Ectodermal cell (in vitro differentiated cells): ENCODE measurements around the gene EFCAB6.

ENCODE experiments used
- H3K27ac ChIP-seq: 2 replicates; pipeline ENCODE4 v1.7.0; 2013; ENCODE audit warnings: mild to moderate bottlenecking, low read depth, low read length; ENCODE audit not compliant: insufficient read depth, poor library complexity, severe bottlenecking
- H3K27me3 ChIP-seq: 2 replicates; pipeline ENCODE4 v1.7.0; 2013; ENCODE audit warnings: mild to moderate bottlenecking, low read length; ENCODE audit not compliant: insufficient read depth, control insufficient read depth, poor library complexity, severe bottlenecking
- H3K36me3 ChIP-seq: one replicate; pipeline ENCODE4 v1.7.0; 2013; ENCODE audit warnings: low read length; ENCODE audit not compliant: control insufficient read depth, insufficient read depth
- H3K4me1 ChIP-seq: one replicate; pipeline ENCODE4 v1.7.0; 2013; ENCODE audit warnings: low read length; ENCODE audit not compliant: control insufficient read depth, insufficient read depth
- H3K4me3 ChIP-seq: 2 replicates; pipeline ENCODE4 v1.7.0; 2013; ENCODE audit warnings: low read depth, low read length, control low read depth; ENCODE audit not compliant: insufficient read depth
- H3K9me3 ChIP-seq: 2 replicates; pipeline ENCODE4 v1.7.0; 2013; ENCODE audit warnings: mild to moderate bottlenecking, low read length, moderate library complexity; ENCODE audit not compliant: control insufficient read depth
- WGBS, 2 experiments: methylation state at CpG; one replicate each; pipeline ENCODE4 v1.1.7; 2013; ENCODE audit warnings: missing lambda C conversion rate in 2 of 2; 5-methylcytosine and 5-hydroxymethylcytosine counted together

The EFCAB6 gene

DNA sequence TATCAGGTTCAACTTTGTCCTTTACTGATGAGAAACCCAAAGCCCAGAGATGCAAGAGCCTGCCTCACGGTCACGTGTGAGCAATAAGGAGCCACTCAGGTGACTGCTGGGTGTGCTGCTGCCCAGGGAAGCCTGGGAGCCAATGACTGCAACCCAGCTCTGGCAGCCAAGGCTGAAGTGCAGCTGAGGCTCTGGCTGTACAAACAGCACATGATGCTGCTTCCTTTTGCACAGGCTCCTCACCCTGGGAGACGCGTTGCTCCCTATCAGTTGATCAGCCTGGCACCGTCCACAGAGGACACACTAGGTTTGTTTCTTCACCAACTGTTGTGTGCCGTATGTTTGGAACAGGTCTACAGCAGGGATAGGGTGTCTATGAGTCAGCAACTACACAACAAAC is 168.7 kb downstream of the EFCAB6 start:
- Histone ChIP-seq H3K9me3 (no peaks in the 10 kb centered on the region), H3K27me3 (no peaks in the 10 kb centered on the region), H3K27ac (no peak overlapping the region), H3K4me3 (no peak overlapping the region), H3K36me3 (no peaks in the 10 kb centered on the region), H3K4me1 (no peaks in the 10 kb centered on the region)
- WGBS, 2 experiments = 92 to 96% methylated on average over 6 of the region's 6 CpGs

DNA sequence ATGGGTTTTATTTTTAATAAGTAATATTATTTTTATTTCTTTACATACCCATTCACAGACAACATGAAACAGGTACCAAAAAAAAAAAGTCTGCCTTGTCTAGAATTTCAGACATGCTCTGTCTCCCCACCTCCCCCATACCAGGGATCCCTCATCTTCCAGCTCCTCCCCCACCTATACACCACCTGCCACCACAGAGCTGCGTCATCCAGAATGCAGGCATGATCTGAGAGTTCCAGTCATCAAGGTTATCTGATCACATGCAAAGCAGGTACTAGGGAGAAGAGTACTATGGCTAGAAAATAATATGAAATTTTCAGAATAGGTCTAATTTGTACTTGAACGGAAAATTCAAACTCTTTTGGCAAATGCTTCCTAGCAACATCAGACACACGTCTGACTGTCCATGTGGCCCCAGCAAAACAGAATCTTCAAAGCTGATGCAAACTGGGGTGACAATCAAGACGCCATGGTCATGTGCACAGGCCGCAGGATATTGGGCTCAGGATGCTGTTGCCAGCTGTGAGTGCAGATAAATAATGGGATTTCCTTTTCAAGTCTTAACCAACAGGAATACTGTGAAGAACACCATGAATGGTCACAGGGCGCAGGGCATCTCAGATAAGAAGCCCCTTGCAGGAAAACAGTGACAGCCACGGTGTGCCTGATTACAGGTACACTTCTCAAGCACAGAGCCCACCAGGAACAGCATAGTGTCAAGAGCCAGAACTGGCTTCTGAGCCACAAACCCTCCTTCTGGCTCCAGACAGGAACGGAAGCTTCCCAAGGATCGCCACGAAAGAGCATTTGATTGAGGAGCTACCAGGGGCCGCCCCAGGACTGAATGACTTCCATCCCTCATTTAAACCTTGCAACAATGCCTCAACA is 169.5 kb downstream of the EFCAB6 start:
- whole genome bisulfite sequencing, 2 experiments = 94 to 95% methylated on average over 11 of the region's 11 CpGs
- H3K4me3 ChIP-seq = no peak overlapping the region
- H3K27ac ChIP-seq = no peak overlapping the region
- no peaks in the 10 kb centered on the region for H3K9me3 ChIP-seq
- no peaks in the 10 kb centered on the region for H3K27me3 ChIP-seq
- no peaks in the 10 kb centered on the region for H3K4me1 ChIP-seq
- H3K36me3 ChIP-seq = no peaks in the 10 kb centered on the region

DNA sequence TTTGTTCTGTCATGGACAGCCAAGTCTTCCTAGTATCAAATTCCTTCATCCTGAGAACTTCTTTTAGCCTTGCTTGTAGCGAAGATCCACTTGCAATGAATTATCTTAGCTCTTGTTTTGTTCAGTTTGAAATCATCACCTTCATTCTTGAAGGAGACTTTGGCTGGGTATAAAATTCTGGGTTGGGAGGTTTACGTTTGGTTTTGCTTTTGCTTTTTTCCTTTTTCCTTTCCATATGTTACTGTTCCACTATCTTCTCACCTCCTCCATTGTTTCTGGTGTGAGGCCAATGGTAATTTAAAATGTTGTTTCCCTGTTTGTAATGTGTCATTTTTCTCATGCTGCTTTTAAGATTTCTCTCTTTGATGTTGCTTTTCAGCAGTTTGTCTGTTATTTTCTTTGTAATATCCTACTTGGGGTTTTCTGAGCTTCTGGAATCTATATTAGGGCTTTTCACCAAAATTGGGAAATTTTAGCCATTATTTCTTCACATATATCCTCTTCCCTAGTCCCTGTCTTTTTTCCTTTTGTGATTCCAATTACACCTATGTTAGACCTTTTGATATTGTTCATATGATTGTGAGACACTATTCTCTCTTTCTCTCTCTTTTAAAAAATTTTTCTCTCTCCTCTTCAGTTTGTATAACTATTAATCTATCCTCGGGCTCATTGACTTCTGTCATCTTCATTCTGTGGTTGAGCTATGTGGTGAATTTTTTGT is 172.7 kb downstream of the EFCAB6 start:
- no peaks in the 10 kb centered on the region for H3K4me1 ChIP-seq
- H3K36me3 ChIP-seq = no peaks in the 10 kb centered on the region
- no peak overlapping the region for H3K4me3 ChIP-seq
- 86 to 93% methylated on average over 1 of the region's 3 CpGs for WGBS, 2 experiments
- H3K9me3 ChIP-seq = no peaks in the 10 kb centered on the region
- H3K27me3 ChIP-seq = no peaks in the 10 kb centered on the region
- H3K27ac ChIP-seq = no peak overlapping the region

DNA sequence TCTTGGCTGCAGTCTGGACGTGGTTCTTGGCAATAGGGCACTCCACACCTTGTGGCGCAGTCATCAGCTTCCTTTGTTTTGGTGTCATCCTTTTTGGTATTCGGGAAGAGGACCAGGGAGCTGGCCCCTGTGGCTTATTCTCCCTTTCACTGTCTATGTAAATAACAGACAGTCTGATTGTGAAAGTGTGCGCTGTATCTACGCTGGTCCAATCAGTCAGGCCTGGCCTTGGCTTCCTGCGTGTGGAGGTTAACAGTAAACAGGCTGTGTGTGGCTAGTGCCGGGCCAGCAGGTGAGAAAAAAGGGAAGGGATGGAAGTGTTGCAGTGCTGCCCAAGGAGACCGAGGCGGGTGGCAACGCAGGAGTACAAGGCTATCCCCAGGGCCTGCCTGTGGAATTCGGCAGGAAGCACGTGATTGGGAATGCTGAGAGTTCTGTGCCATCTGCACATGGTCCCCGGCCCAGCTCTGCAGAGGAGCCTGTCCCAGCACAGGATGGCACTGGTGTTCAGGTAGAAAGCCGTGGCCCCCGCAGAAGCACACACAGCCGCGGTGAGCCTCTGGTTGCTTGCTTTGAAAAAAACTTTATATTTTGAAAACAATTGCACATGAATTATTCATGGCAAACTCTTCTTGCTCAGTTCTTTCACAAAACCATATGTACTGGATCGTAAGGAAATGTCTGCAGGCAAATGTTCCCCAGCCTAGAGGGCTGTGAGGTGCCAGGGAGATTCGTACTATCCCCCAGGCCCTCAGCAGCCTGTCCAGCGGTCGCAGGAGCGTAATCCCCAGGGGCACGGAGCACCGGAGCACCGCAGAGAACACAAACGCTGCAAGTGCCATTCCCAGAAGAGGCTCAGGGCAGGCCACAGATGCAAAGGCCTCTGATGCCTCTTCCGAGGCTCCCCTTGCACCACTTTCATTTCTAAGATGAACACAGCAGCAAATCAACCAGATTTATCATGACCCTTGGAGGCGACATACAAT is 174.5 kb downstream of the EFCAB6 start:
- no peaks in the 10 kb centered on the region for H3K27me3 ChIP-seq
- no peak overlapping the region for H3K27ac ChIP-seq
- H3K4me1 ChIP-seq = no peaks in the 10 kb centered on the region
- WGBS, 2 experiments = 93% methylated on average over 28 of the region's 28 CpGs
- H3K36me3 ChIP-seq = no peaks in the 10 kb centered on the region
- H3K9me3 ChIP-seq = no peaks in the 10 kb centered on the region
- H3K4me3 ChIP-seq = no peak overlapping the region

DNA sequence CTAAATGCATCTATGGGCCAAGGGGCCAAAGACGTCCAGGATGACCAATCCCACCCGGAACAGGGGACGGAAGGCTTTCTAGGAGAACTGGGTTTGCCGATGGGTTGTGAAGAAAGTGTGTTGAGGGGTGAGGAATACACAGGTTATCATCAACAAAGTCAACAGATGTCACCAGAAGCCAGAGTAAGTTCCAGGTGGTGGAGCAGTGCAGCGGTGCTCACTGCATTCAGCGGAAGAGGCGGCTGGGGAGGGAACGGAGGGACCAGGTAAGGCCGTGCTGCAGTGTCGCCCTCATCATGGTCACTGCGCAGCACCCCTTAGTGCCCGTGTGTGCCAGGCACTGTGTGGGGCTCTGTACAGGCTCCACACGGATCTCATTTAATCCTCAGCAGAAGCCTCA is 176.0 kb downstream of the EFCAB6 start:
- H3K4me1 ChIP-seq = no peaks in the 10 kb centered on the region
- no peak overlapping the region for H3K4me3 ChIP-seq
- H3K27ac ChIP-seq = no peak overlapping the region
- 94% methylated on average over 13 of the region's 13 CpGs for WGBS, 2 experiments
- no peaks in the 10 kb centered on the region for H3K9me3 ChIP-seq
- no peaks in the 10 kb centered on the region for H3K27me3 ChIP-seq
- no peaks in the 10 kb centered on the region for H3K36me3 ChIP-seq

DNA sequence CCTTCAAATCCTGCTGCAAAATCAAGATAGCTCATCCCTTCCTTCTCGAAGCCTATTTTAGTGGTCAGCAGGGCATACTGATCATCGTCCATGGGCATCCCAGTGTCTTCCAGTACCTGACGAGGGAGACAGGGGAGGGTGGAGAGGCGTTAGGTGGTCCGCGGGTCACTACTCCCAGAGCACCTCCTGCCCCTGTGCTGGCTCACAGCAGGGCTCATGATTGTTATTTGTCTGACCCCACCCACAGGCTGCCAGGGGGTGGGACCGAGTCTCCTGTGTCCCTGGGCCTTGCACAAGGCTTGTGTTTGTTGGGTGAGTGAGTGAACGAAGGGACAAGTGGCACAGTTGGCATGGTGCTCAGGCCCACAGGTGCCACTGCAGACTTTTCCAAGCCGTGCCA is 177.0 kb downstream of the EFCAB6 start:
- Histone ChIP-seq H3K27me3 (no peaks in the 10 kb centered on the region), H3K9me3 (no peaks in the 10 kb centered on the region), H3K27ac (no peak overlapping the region), H3K36me3 (no peaks in the 10 kb centered on the region), H3K4me1 (no peaks in the 10 kb centered on the region), H3K4me3 (no peak overlapping the region)
- WGBS, 2 experiments = 87 to 90% methylated on average over 9 of the region's 9 CpGs

DNA sequence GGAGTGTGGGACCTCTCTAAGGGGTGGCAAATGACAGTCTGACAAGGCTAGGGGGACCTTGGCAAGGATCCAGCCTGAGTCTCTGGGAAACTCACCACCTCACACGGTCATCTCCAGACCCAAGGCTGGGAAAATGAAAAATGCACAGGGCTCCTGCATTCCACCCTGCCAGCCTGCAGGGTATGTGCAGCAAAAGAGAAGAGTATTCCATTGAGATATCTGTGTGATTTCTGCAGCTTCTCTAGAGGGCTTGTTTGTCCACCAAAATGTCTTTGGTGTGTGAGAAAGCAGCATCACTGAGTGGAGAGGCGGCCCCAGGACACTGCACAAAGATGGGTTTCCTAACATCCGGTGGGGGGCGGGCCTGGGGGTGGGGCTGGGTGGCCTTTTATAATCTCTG is 177.8 kb downstream of the EFCAB6 start:
- Histone ChIP-seq H3K27me3 (no peaks in the 10 kb centered on the region), H3K27ac (no peak overlapping the region), H3K9me3 (no peaks in the 10 kb centered on the region), H3K4me1 (no peaks in the 10 kb centered on the region), H3K36me3 (no peaks in the 10 kb centered on the region), H3K4me3 (no peak overlapping the region)
- WGBS, 2 experiments = 93 to 98% methylated on average over 3 of the region's 4 CpGs

DNA sequence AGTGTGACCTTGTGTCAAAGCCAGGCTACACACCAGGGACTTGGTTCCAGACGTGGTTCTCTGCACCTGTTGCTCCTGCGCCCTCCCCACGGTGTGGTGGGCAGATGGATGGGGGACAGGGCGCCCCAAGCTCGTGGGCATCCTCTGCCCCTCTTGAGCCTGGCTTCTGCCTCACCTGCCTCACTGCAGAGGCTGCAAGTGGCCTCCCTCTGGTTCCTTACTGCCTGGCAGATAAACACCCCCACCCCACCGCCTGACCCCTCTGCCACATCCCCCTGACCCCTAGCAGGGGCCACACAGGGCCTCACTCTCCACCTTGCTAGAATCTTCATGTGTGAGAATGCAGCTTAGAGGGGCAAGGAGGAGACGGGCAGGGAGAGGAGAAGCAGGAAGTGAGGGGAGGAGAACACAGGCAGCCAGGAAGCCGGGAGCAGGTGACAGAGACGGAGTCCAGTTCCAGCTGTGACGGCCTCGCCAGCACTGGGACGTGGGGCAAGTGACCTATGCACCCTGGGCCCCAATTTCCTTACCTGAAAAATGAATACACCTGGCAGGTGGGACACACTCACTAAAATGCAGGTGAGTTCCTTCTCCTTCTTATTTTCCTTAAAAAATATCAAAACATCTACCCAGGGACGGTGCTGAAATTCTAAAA is 178.3 kb downstream of the EFCAB6 start:
- Histone ChIP-seq H3K27me3 (no peaks in the 10 kb centered on the region), H3K9me3 (no peaks in the 10 kb centered on the region), H3K36me3 (no peaks in the 10 kb centered on the region), H3K4me1 (no peaks in the 10 kb centered on the region), H3K27ac (no peak overlapping the region), H3K4me3 (no peak overlapping the region)
- 90% methylated on average over 13 of the region's 13 CpGs for WGBS, 2 experiments

DNA sequence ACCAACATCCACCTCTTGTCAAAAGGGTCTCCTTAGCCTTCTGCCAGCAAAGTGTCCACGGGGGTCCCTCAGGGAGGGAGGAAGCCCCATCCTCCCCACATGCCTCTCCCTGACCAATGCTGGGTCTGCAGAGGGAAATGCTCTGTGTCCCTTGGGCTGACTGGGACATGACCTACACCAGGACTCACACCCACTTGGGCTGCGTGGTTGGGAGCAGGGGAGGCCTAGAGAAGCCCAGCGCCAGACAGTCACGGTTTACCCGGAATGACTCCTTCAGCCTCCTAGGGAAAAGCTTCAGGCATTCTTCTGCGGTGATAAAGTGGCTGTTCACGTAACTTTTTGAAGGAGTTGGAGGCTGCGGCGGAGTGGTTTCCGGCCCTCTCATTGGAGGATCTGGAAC is 180.3 kb downstream of the EFCAB6 start:
- no peaks in the 10 kb centered on the region for H3K27me3 ChIP-seq
- H3K4me1 ChIP-seq = no peaks in the 10 kb centered on the region
- 91 to 93% methylated on average over 10 of the region's 10 CpGs for WGBS, 2 experiments
- H3K36me3 ChIP-seq = no peaks in the 10 kb centered on the region
- no peak overlapping the region for H3K4me3 ChIP-seq
- H3K27ac ChIP-seq = no peak overlapping the region
- no peaks in the 10 kb centered on the region for H3K9me3 ChIP-seq
